ENCODE measurements around the gene SMG5. TPM values are rescaled to one million over a fixed set of nuclear protein-coding genes. Genes with fewer than 3 reads are reported as not detected.

The SMG5 gene
- total RNA-seq, 6 experiments from 2014 or later: 28.1 to 58.8 (median 48.2) TPM

- DNase-seq: no peak
- no peak for ATAC-seq
- intact Hi-C loops (cut with DNase I): no loop called here
- Histone ChIP-seq H3K9me3 (no peaks in the 10 kb centered on the region), H3K27ac (no peak overlapping the region), H3K4me1 (peaks cover 0 to 30% (median 11%) of the 10 kb centered on the region in 4 donors), H3K36me3 (peaks cover 0 to 33% (median 12%) of the 10 kb centered on the region in 4 donors), H3K27me3 (no peaks in the 10 kb centered on the region), H3K4me3 (no peak overlapping the region)
- 76% methylated on average over 2 of the region's 3 CpGs for WGBS (ENCODE audit: insufficient coverage, low coverage, low lambda C conversion rate, missing lambda C conversion rate)
- TF ChIP-seq CTCF (IDR thresholded peaks at IDR 0.05) (no peak), POLR2A (IDR thresholded peaks at IDR 0.05) (no peak)
Measured at GRCh38 chr1:156211243-156211642, 71.4 kb downstream of the SMG5 start.

GRCh38 chr1:156204686-156205085 is 77.9 kb downstream of the SMG5 start:
- Histone ChIP-seq H3K9me3 (no peaks in the 10 kb centered on the region), H3K27me3 (no peaks in the 10 kb centered on the region), H3K27ac (no peak overlapping the region), H3K4me3 (no peak overlapping the region), H3K36me3 (peaks cover 0 to 45% (median 12%) of the 10 kb centered on the region in 4 donors), H3K4me1 (peaks cover 0 to 8% (median 0%) of the 10 kb centered on the region in 4 donors)
- TF ChIP-seq POLR2A (IDR thresholded peaks at IDR 0.05) (no peak), CTCF (IDR thresholded peaks at IDR 0.05) (no peak)
- no peak for ATAC-seq
- intact Hi-C loops (cut with DNase I): no loop called here
- no peak for DNase-seq
- WGBS (ENCODE audit: insufficient coverage, low coverage, low lambda C conversion rate, missing lambda C conversion rate): 61% methylated on average over 2 of the region's 3 CpGs

DNA sequence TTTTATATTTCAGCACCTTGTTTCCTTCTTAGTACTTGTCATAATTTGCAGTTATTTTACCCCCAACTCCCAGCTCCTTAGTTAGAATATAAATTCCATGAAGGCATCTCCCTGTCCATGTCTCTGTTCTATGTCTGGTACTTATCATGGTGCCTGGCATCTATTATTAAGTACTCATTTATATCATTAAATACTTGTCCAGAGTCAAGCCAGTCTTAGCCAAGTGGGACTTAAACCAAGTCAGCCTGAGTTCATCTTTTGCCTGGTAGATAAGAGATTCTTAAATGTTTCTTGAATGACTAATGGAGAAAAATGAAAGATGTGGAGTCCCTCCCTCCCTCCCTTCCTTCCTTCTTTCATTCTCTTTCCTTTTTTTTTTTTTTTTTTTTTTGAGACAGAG is 79.3 kb downstream of the SMG5 start:
- H3K27me3 ChIP-seq: no peaks in the 10 kb centered on the region
- peaks cover 0 to 18% (median 5%) of the 10 kb centered on the region in 4 donors for H3K4me1 ChIP-seq
- H3K4me3 ChIP-seq: no peak overlapping the region
- DNase-seq (no peak), ATAC-seq (no peak)
- H3K9me3 ChIP-seq: no peaks in the 10 kb centered on the region
- no peak for TF ChIP-seq POLR2A (IDR thresholded peaks at IDR 0.05)
- TF ChIP-seq CTCF (IDR thresholded peaks at IDR 0.05): no peak
- intact Hi-C loops (cut with DNase I): no loop called here
- peaks cover 0 to 43% (median 11%) of the 10 kb centered on the region in 4 donors for H3K36me3 ChIP-seq
- H3K27ac ChIP-seq: no peak overlapping the region

DNA sequence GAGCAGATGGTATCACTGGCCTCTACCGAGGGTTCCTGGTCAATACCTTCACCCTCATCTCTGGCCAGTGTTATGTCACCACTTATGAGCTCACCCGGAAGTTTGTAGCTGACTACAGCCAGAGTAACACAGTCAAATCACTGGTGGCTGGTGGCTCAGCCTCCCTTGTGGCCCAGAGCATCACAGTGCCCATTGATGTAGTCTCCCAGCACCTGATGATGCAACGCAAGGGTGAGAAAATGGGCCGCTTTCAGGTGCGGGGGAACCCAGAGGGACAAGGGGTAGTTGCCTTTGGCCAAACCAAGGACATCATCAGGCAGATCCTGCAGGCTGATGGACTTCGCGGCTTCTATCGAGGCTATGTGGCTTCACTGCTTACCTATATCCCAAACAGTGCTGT is 82.6 kb downstream of the SMG5 start:
- Histone ChIP-seq H3K4me1 (peaks cover 0 to 50% (median 20%) of the 10 kb centered on the region in 4 donors), H3K9me3 (no peaks in the 10 kb centered on the region), H3K36me3 (peaks cover 0 to 20% (median 5%) of the 10 kb centered on the region in 4 donors), H3K4me3 (no peak overlapping the region), H3K27ac (no peak overlapping the region), H3K27me3 (no peaks in the 10 kb centered on the region)
- ATAC-seq (peak in 1 of 4 donors; percentile 20), DNase-seq (no peak)
- TF ChIP-seq POLR2A (IDR thresholded peaks at IDR 0.05) (no peak), CTCF (IDR thresholded peaks at IDR 0.05) (no peak)
- WGBS (ENCODE audit: insufficient coverage, low coverage, low lambda C conversion rate, missing lambda C conversion rate): 80% methylated on average over 4 of the region's 8 CpGs
- intact Hi-C loops (cut with DNase I): no loop called here

Other genes starting within 250 kb of the SMG5 start
- gene UBQLN4, start 229.0 kb downstream of the SMG5 start, total RNA-seq: 10 to 100 TPM; 19.0 to 25.5 (median 21.0) TPM
- gene LAMTOR2, start 228.0 kb downstream of the SMG5 start, total RNA-seq: 10 to 100 TPM; 49.4 to 71.0 (median 60.3) TPM
- 1 to 10 TPM in 2 of 6 experiments, under 1 TPM in 4; 0.40 to 3.2 (median 0.77) TPM for gene RAB25, start 221.7 kb downstream of the SMG5 start, total RNA-seq
- 1 to 10 TPM in 1 of 6 experiments, under 1 TPM in 5; 0.35 to 1.4 (median 0.83) TPM for gene MEX3A, start 200.4 kb downstream of the SMG5 start, total RNA-seq
- 100 to 1,000 TPM in 3 of 6 experiments, 10 to 100 TPM in 3; 79.4 to 129 (median 98.8) TPM for gene LMNA, start 168.1 kb downstream of the SMG5 start, total RNA-seq
- 1 to 10 TPM in 4 of 6 experiments, under 1 TPM in 2; 0.62 to 2.6 (median 1.3) TPM for gene SEMA4A, start 129.2 kb downstream of the SMG5 start, total RNA-seq
- 10 to 100 TPM; 19.1 to 30.5 (median 20.0) TPM for gene SLC25A44, start 88.7 kb downstream of the SMG5 start, total RNA-seq
- 10 to 100 TPM; 21.8 to 33.8 (median 24.8) TPM for gene PMF1, start 69.8 kb downstream of the SMG5 start, total RNA-seq
- 1 to 10 TPM in 3 of 6 experiments, under 1 TPM in 1, not detected in 2; 0.44 to 1.5 (median 1.2) TPM for gene BGLAP, start 40.6 kb downstream of the SMG5 start, total RNA-seq
- 1 to 10 TPM in 3 of 6 experiments, under 1 TPM in 3; 0.43 to 4.0 (median 1.1) TPM for gene PAQR6, start 34.8 kb downstream of the SMG5 start, total RNA-seq
- gene TMEM79, start 1.5 kb upstream of the SMG5 start, total RNA-seq: 1 to 10 TPM in 4 of 6 experiments, under 1 TPM in 2; 0.55 to 2.1 (median 1.5) TPM
- 10 to 100 TPM; 34.7 to 72.0 (median 55.7) TPM for gene GLMP, start 12.9 kb upstream of the SMG5 start, total RNA-seq
- gene VHLL, start 16.5 kb upstream of the SMG5 start, total RNA-seq: not detected
- gene CCT3, start 55.5 kb upstream of the SMG5 start, total RNA-seq: 100 to 1,000 TPM in 3 of 6 experiments, 10 to 100 TPM in 3; 79.3 to 179 (median 115) TPM
- gene TSACC, start 55.7 kb upstream of the SMG5 start, total RNA-seq: 1 to 10 TPM in 2 of 6 experiments, under 1 TPM in 2, not detected in 2; 0.37 to 1.1 (median 0.99) TPM
- gene RHBG, start 86.4 kb upstream of the SMG5 start, total RNA-seq: 1 to 10 TPM in 2 of 6 experiments, under 1 TPM in 2, not detected in 2; 0.42 to 1.6 (median 1.1) TPM
- gene MEF2D, start 217.9 kb upstream of the SMG5 start, total RNA-seq: 10 to 100 TPM; 13.3 to 17.1 (median 15.0) TPM